Measurements from ENCODE around the gene PPP1R37.

PPP1R37 gene

GRCh38 chr19:45128806-45129205, 35.8 kb downstream of the PPP1R37 start:
- TF ChIP-seq CTCF (IDR thresholded peaks at IDR 0.05; ENCODE audit: insufficient read depth, low read depth, low read length, missing control alignments) = no peak
- no peak for DNase-seq (ENCODE audit: low read depth)

GRCh38 chr19:45130236-45130635, 37.3 kb downstream of the PPP1R37 start:
- DNase-seq (ENCODE audit: low read depth) = no peak
- no peak for TF ChIP-seq CTCF (IDR thresholded peaks at IDR 0.05; ENCODE audit: insufficient read depth, low read depth, low read length, missing control alignments)
- H3K4me3 ChIP-seq (ENCODE audit: low read depth, low read length) = no peak overlapping the region

More at GRCh38 chr19:45128806-45129205, 35.8 kb downstream of the PPP1R37 start:
- H3K4me3 ChIP-seq (ENCODE audit: low read depth, low read length) = no peak overlapping the region

- no peak overlapping the region for H3K4me3 ChIP-seq (ENCODE audit: low read depth, low read length)
- DNase-seq (ENCODE audit: low read depth) = peak; percentile 53
- peak; percentile 31 for TF ChIP-seq CTCF (IDR thresholded peaks at IDR 0.05; ENCODE audit: insufficient read depth, low read depth, low read length, missing control alignments)
Observed at GRCh38 chr19:45130888-45131615, 38.1 kb downstream of the PPP1R37 start.

GRCh38 chr19:45133661-45134060, 40.7 kb downstream of the PPP1R37 start:
- DNase-seq (ENCODE audit: low read depth) = no peak
- no peak for TF ChIP-seq CTCF (IDR thresholded peaks at IDR 0.05; ENCODE audit: insufficient read depth, low read depth, low read length, missing control alignments)
- no peak overlapping the region for H3K4me3 ChIP-seq (ENCODE audit: low read depth, low read length)

GRCh38 chr19:45135176-45135885, 42.4 kb downstream of the PPP1R37 start:
- no peak overlapping the region for H3K4me3 ChIP-seq (ENCODE audit: low read depth, low read length)
- no peak for DNase-seq (ENCODE audit: low read depth)
- TF ChIP-seq CTCF (IDR thresholded peaks at IDR 0.05; ENCODE audit: insufficient read depth, low read depth, low read length, missing control alignments) = no peak

GRCh38 chr19:45136507-45137178, 43.7 kb downstream of the PPP1R37 start:
- TF ChIP-seq CTCF (IDR thresholded peaks at IDR 0.05; ENCODE audit: insufficient read depth, low read depth, low read length, missing control alignments) = no peak
- H3K4me3 ChIP-seq (ENCODE audit: low read depth, low read length) = peak overlapping the region; percentile 54
- DNase-seq (ENCODE audit: low read depth) = peak; percentile 72

Data from GM12865 (cell line).